ENCODE data around the gene NSD2.
"Not testable (repeated sequence)": the region's sequence is repeated elsewhere in the genome, so short reads cannot be mapped to it uniquely, and the experiment has no call there.

The NSD2 gene

DNA sequence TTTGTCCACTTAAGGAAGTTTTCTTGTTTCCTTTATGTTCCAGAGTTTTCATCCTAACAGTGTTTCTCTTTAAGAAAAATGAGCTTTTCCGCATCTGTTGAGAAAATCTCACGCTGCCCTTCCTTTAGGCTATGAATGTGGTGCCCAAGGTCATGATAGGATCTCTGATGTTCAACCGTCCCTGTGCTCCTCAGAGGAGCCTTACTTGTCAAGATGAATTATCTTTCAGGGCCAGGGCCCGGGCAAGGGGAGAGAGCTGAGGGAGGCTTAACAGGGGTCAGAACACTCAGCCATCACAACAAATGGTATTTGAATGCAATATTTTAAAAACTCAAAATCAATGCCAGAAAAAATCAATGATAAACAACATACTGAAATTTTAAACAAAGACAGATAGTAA, 143.8 kb downstream of the NSD2 start:
- H3K27ac ChIP-seq = no peak overlapping the region
- ChIA-PET CTCF (interaction anchor here (0.5 kb wide), 1 partner anchor 134 kb away, joined by 3 read pairs; no protein-coding TSS in a partner anchor), POLR2A (ENCODE audit: low non-redundant PET) (no interaction called here)
- TF ChIP-seq, protein P1, sequence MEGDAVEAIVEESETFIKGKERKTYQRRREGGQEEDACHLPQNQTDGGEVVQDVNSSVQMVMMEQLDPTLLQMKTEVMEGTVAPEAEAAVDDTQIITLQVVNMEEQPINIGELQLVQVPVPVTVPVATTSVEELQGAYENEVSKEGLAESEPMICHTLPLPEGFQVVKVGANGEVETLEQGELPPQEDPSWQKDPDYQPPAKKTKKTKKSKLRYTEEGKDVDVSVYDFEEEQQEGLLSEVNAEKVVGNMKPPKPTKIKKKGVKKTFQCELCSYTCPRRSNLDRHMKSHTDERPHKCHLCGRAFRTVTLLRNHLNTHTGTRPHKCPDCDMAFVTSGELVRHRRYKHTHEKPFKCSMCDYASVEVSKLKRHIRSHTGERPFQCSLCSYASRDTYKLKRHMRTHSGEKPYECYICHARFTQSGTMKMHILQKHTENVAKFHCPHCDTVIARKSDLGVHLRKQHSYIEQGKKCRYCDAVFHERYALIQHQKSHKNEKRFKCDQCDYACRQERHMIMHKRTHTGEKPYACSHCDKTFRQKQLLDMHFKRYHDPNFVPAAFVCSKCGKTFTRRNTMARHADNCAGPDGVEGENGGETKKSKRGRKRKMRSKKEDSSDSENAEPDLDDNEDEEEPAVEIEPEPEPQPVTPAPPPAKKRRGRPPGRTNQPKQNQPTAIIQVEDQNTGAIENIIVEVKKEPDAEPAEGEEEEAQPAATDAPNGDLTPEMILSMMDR (conservative IDR thresholded peaks at IDR 0.05; ENCODE audit: low read depth) = no peak
- no peak for DNase-seq (ENCODE audit: low spot score)

DNA sequence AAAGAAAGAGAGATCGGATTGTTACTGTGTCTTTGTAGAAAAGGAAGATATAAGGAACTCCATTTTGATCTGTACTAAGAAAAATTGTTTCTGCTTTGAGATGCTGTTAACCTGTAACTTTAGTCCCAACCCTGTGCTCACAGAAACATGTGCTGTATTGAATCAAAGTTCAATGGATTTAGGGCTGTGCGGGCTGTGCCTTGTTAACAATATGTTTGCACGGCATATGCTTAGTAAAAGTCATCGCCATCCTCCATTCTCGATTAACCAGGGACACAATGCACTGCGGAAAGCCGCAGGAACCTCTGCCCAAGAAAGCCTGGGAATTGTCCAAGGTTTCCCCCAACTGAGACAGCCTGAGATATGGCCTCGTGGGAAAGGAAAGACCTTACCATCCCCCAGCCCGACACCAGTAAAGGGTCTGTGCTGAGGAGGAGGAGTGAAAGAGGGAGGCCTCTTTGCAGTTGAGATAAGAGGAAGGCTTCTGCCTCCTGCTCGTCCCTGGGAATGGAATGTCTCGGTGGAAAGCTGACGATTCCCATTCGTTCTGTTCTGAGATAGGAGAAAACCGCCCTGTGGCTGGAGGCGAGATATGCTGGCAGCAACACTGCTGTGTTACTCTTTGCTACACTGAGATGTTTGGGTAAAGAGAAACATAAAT, 150.3 kb downstream of the NSD2 start:
- H3K27ac ChIP-seq; POLR2A ChIA-PET (ENCODE audit: low non-redundant PET); DNase-seq (ENCODE audit: low spot score): not testable (repeated sequence)
- CTCF ChIA-PET = interaction anchor here (1.4 kb wide), 1 partner anchor 11 kb away, joined by 3 read pairs; no protein-coding TSS in a partner anchor

GRCh38 chr4:2024683-2025082, 153.5 kb downstream of the NSD2 start:
- TF ChIP-seq, protein P1 (conservative IDR thresholded peaks at IDR 0.05; ENCODE audit: low read depth) = no peak
- ChIA-PET CTCF (no interaction called here), POLR2A (ENCODE audit: low non-redundant PET) (no interaction called here)
- DNase-seq (ENCODE audit: low spot score) = no peak
- H3K27ac ChIP-seq = no peak overlapping the region

- TF ChIP-seq, protein P1 (conservative IDR thresholded peaks at IDR 0.05; ENCODE audit: low read depth) = no peak
- no peak overlapping the region for H3K27ac ChIP-seq
- ChIA-PET CTCF (no interaction called here), POLR2A (ENCODE audit: low non-redundant PET) (no interaction called here)
- DNase-seq (ENCODE audit: low spot score) = no peak
Measured at GRCh38 chr4:2025817-2026216, 154.6 kb downstream of the NSD2 start.

- DNase-seq (ENCODE audit: low spot score); POLR2A ChIA-PET (ENCODE audit: low non-redundant PET); CTCF ChIA-PET; H3K27ac ChIP-seq: not testable (repeated sequence)
Measured at GRCh38 chr4:2027120-2027519, 155.9 kb downstream of the NSD2 start.

DNA sequence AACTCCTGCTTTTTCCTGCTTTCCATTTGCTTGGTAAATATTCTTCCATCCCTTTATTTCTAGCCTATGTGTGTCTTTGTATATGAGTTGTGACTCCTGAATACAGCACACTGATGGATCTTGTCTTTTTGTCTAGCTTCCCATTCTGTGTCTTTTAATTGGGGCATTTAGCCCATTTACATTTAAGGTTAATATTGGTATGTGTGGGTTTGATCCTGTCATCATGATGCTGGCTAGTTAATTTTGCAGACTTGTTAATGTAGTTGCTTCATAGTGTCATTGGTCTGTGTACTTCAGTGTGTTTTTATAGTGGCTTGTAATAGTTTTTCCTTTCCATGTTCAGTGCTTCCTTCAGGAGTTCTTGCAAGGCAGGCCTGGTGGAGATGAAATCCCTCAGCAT, 160.0 kb downstream of the NSD2 start:
- POLR2A ChIA-PET (ENCODE audit: low non-redundant PET); DNase-seq (ENCODE audit: low spot score); H3K27ac ChIP-seq: not testable (repeated sequence)
- CTCF ChIA-PET = interaction anchor here (0.6 kb wide), 1 partner anchor 14 kb away, joined by 4 read pairs; no protein-coding TSS in a partner anchor

All from RWPE1 (cell line).